H9 (cell line): Measurements from ENCODE around the gene MAEA. TPM values are rescaled to one million over a fixed set of nuclear protein-coding genes. Genes with fewer than 3 reads are reported as not detected.

Experiments used
- DNase-seq: peaks from one replicate; pipeline ENCODE4 v3.0.0-alpha.2; 2017
- H2AFZ ChIP-seq: one replicate; pipeline ENCODE4 v1.6.1; 2013; ENCODE audit warnings: mild to moderate bottlenecking, low read length, control low read depth, moderate library complexity
- H2AK5ac ChIP-seq: 2 replicates; pipeline ENCODE4 v1.6.1; 2013; ENCODE audit warnings: low read length, control low read depth, mixed read lengths; ENCODE audit not compliant: insufficient read length
- H2BK120ac ChIP-seq: one replicate; pipeline ENCODE4 v1.6.1; 2013; ENCODE audit warnings: low read depth, mild to moderate bottlenecking, low read length, control low read depth, inconsistent platforms; ENCODE audit not compliant: poor library complexity, severe bottlenecking
- H2BK12ac ChIP-seq: 2 replicates; pipeline ENCODE4 v1.6.1; 2013; ENCODE audit warnings: low read length, control low read depth, mixed read lengths, low read depth; ENCODE audit not compliant: insufficient read length
- H2BK15ac ChIP-seq: 2 replicates; pipeline ENCODE4 v1.6.1; 2013; ENCODE audit warnings: low read depth, low read length, control low read depth
- H2BK20ac ChIP-seq: one replicate; pipeline ENCODE4 v1.6.1; 2013; ENCODE audit warnings: low read depth, mild to moderate bottlenecking, low read length, control low read depth, inconsistent platforms; ENCODE audit not compliant: poor library complexity, severe bottlenecking
- H2BK5ac ChIP-seq: 2 replicates; pipeline ENCODE4 v1.6.1; 2013; ENCODE audit warnings: low read length, control low read depth, mixed read lengths; ENCODE audit not compliant: insufficient read length
- H3K14ac ChIP-seq: 2 replicates; pipeline ENCODE4 v1.6.1; 2013; ENCODE audit warnings: low read length, control low read depth; ENCODE audit not compliant: insufficient read depth
- H3K18ac ChIP-seq: 2 replicates; pipeline ENCODE4 v1.6.1; 2013; ENCODE audit warnings: low read depth, mild to moderate bottlenecking, mixed read lengths, low read length, control low read depth; ENCODE audit not compliant: insufficient read length
- H3K23ac ChIP-seq: 2 replicates; pipeline ENCODE4 v1.6.1; 2013; ENCODE audit warnings: low read length, control low read depth, mixed read lengths, low read depth; ENCODE audit not compliant: insufficient read length
- H3K23me2 ChIP-seq: 2 replicates; pipeline ENCODE4 v1.6.1; 2013; ENCODE audit warnings: low read depth, mild to moderate bottlenecking, mixed read lengths, low read length, control low read depth; ENCODE audit not compliant: insufficient read length, poor library complexity, severe bottlenecking
- H3K27ac ChIP-seq: 2 replicates; pipeline ENCODE4 v1.5.1; 2013; ENCODE audit warnings: low read length, control low read depth, mixed read lengths, low read depth; ENCODE audit not compliant: insufficient read length
- H3K27me3 ChIP-seq: 2 replicates; pipeline ENCODE4 v1.6.1; 2013; ENCODE audit warnings: low read length, control low read depth, inconsistent platforms; ENCODE audit not compliant: insufficient read depth
- H3K4ac ChIP-seq: 2 replicates; pipeline ENCODE4 v1.6.1; 2013; ENCODE audit warnings: low read depth, mild to moderate bottlenecking, control low read depth, inconsistent platforms, low read length, moderate library complexity
- H3K4me1 ChIP-seq: 2 replicates; pipeline ENCODE4 v1.6.1; 2013; ENCODE audit warnings: low read length, control low read depth, inconsistent platforms; ENCODE audit not compliant: insufficient read depth
- H3K4me2 ChIP-seq: 2 replicates; pipeline ENCODE4 v1.6.1; 2013; ENCODE audit warnings: low read length, control low read depth, mixed read lengths; ENCODE audit not compliant: insufficient read length, insufficient read depth
- H3K56ac ChIP-seq: 2 replicates; pipeline ENCODE4 v1.6.1; 2013; ENCODE audit warnings: low read depth, mild to moderate bottlenecking, mixed read lengths, low read length, control low read depth; ENCODE audit not compliant: insufficient read length
- H3K79me1 ChIP-seq: 2 replicates; pipeline ENCODE4 v1.6.1; 2013; ENCODE audit warnings: low read depth, mild to moderate bottlenecking, moderate library complexity, low read length, control low read depth, inconsistent platforms; ENCODE audit not compliant: insufficient read depth, poor library complexity, severe bottlenecking
- H3K79me2 ChIP-seq: 2 replicates; pipeline ENCODE4 v1.6.1; 2013; ENCODE audit warnings: low read length, control low read depth, inconsistent platforms; ENCODE audit not compliant: insufficient read depth
- H3K9ac ChIP-seq: 2 replicates; pipeline ENCODE4 v1.6.1; 2013; ENCODE audit warnings: low read length, control low read depth, mixed read lengths; ENCODE audit not compliant: insufficient read length; ENCODE audit errors: extremely low read depth
- H3K9me3 ChIP-seq: one replicate; pipeline ENCODE4 v1.6.1; 2013; ENCODE audit warnings: low read depth, low read length, inconsistent platforms; ENCODE audit not compliant: control insufficient read depth
- H3T11ph ChIP-seq: one replicate; pipeline ENCODE4 v1.6.1; 2013; ENCODE audit warnings: mild to moderate bottlenecking, low read length, control low read depth, inconsistent platforms
- H4K20me1 ChIP-seq: one replicate; pipeline ENCODE4 v1.6.1; 2013; ENCODE audit not compliant: control insufficient read depth, insufficient read length, insufficient read depth
- H4K5ac ChIP-seq: 2 replicates; pipeline ENCODE4 v1.6.1; 2013; ENCODE audit warnings: low read depth, mild to moderate bottlenecking, mixed read lengths, low read length, control low read depth; ENCODE audit not compliant: insufficient read length
- H4K8ac ChIP-seq: replicated peaks from 2 replicates; pipeline ENCODE4 v1.6.1; 2013; ENCODE audit warnings: low read length, control low read depth, mixed read lengths, low read depth; ENCODE audit not compliant: insufficient read length
- H4K91ac ChIP-seq: 2 replicates; pipeline ENCODE4 v1.6.1; 2013; ENCODE audit warnings: low read depth, mild to moderate bottlenecking, moderate library complexity, mixed read lengths, low read length, control low read depth; ENCODE audit not compliant: insufficient read length
- H3K27ac Mint-ChIP-seq, 3 experiments: 2 replicates in 2 of 3; 3 replicates in 1 of 3; pipeline ENCODE4 v1.8.0; 2020 to 2021; ENCODE audit warnings: mixed read lengths in 3 of 3, mild to moderate bottlenecking in 1 of 3, moderate library complexity in 1 of 3
- H3K27me3 Mint-ChIP-seq: 2 replicates; pipeline ENCODE4 v1.8.0; 2021; ENCODE audit warnings: low read depth, mild to moderate bottlenecking, moderate library complexity, mixed read lengths
- H3K36me3 Mint-ChIP-seq, 3 experiments: 2 replicates in 2 of 3; 3 replicates in 1 of 3; pipeline ENCODE4 v1.8.0; 2020 to 2021; ENCODE audit warnings: low read depth in 3 of 3, mixed read lengths in 3 of 3; ENCODE audit not compliant: insufficient read depth in 1 of 3
- H3K4me1 Mint-ChIP-seq, 2 experiments: 2 replicates each; pipeline ENCODE4 v1.8.0; 2020; ENCODE audit warnings: mixed read lengths in 2 of 2
- H3K4me3 Mint-ChIP-seq, 2 experiments: 2 replicates in 1 of 2; 3 replicates in 1 of 2; pipeline ENCODE4 v1.8.0; 2020 to 2021; ENCODE audit warnings: mild to moderate bottlenecking in 2 of 2, mixed read lengths in 2 of 2, moderate library complexity in 1 of 2
- H3K9me3 Mint-ChIP-seq, 2 experiments: 2 replicates in 1 of 2; 3 replicates in 1 of 2; pipeline ENCODE4 v1.8.0; 2020; ENCODE audit warnings: mild to moderate bottlenecking in 2 of 2, mixed read lengths in 2 of 2, moderate library complexity in 1 of 2
- WGBS: extraction: QIAGEN DNeasy Blood & Tissue Kit; methylation state at CpG from one replicate; pipeline ENCODE4 v1.1.7; 2013; ENCODE audit warnings: missing lambda C conversion rate, low lambda C conversion rate, mixed read lengths; ENCODE audit not compliant: insufficient read length; ENCODE audit errors: extremely low coverage; 5-methylcytosine and 5-hydroxymethylcytosine counted together
- total RNA-seq: library from RNA; stranded (reverse); gene quantifications from 2 replicates; pipeline ENCODE4 v1.2.1, GENCODE V29; 2021
- TF ChIP-seq, protein P1 (sequence below): fragments of 200-600 bp; sonication (generic); conservative IDR thresholded peaks from 3 replicates; pipeline ENCODE4 v1.8.0; 2021; ENCODE audit warnings: antibody characterized with exemption, mild to moderate bottlenecking

Gene MAEA
- total RNA-seq, 1 experiment from 2014 or later, result 85.6 TPM

- Histone ChIP-seq H3K18ac (no peak overlapping the region), H2BK5ac (no peak overlapping the region), H2BK12ac (no peak overlapping the region), H4K20me1 (no peaks in the 10 kb centered on the region), H3K79me1 (no peaks in the 10 kb centered on the region), H3K4ac (no peak overlapping the region), H2BK20ac (no peak overlapping the region), H4K91ac (no peak overlapping the region), H3T11ph (no peak overlapping the region), H3K27ac (no peak overlapping the region), H2AK5ac (no peak overlapping the region), H2BK15ac (no peak overlapping the region), H3K23ac (no peak overlapping the region), H3K4me1 (no peaks in the 10 kb centered on the region), H3K9ac (no peak overlapping the region), H4K8ac (no peak overlapping the region), H3K79me2 (no peaks in the 10 kb centered on the region), H2BK120ac (no peak overlapping the region), H2AFZ (no peak overlapping the region), H3K9me3 (peaks cover 38% of the 10 kb centered on the region), H3K4me2 (no peak overlapping the region), H4K5ac (no peak overlapping the region), H3K23me2 (peaks cover 7% of the 10 kb centered on the region), H3K56ac (no peak overlapping the region), H3K14ac (no peak overlapping the region), H3K27me3 (no peaks in the 10 kb centered on the region)
- Mint-ChIP-seq H3K4me3 (no peak overlapping the region), H3K36me3 (peaks cover 44 to 50% (median 45%) of the 10 kb centered on the region in 3 experiments), H3K4me1 (no peaks in the 10 kb centered on the region), H3K27ac (no peak overlapping the region), H3K9me3 (peaks cover 77 to 87% of the 10 kb centered on the region in 2 experiments), H3K27me3 (peaks cover 57% of the 10 kb centered on the region)
- DNase-seq, result no peak
- WGBS, result no CpG with 5 or more reads among the region's 5 CpGs
- TF ChIP-seq, protein P1, sequence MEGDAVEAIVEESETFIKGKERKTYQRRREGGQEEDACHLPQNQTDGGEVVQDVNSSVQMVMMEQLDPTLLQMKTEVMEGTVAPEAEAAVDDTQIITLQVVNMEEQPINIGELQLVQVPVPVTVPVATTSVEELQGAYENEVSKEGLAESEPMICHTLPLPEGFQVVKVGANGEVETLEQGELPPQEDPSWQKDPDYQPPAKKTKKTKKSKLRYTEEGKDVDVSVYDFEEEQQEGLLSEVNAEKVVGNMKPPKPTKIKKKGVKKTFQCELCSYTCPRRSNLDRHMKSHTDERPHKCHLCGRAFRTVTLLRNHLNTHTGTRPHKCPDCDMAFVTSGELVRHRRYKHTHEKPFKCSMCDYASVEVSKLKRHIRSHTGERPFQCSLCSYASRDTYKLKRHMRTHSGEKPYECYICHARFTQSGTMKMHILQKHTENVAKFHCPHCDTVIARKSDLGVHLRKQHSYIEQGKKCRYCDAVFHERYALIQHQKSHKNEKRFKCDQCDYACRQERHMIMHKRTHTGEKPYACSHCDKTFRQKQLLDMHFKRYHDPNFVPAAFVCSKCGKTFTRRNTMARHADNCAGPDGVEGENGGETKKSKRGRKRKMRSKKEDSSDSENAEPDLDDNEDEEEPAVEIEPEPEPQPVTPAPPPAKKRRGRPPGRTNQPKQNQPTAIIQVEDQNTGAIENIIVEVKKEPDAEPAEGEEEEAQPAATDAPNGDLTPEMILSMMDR, result no peak
Measured at GRCh38 chr4:1253831-1254230, 35.9 kb upstream of the MAEA start.
